ENCODE measurements around the gene TSNAXIP1.

TSNAXIP1 gene

GRCh38 chr16:67804853-67805542 is 1.7 kb upstream of the TSNAXIP1 start:
- TF ChIP-seq CTCF (IDR thresholded peaks at IDR 0.05): no peak

GRCh38 chr16:67805718-67806427 is 816 bp upstream of the TSNAXIP1 start:
- no peak for TF ChIP-seq CTCF (IDR thresholded peaks at IDR 0.05)

- no peak for TF ChIP-seq CTCF (IDR thresholded peaks at IDR 0.05)
Observed at GRCh38 chr16:67807148-67807682, 526 bp downstream of the TSNAXIP1 start.

- TF ChIP-seq CTCF (IDR thresholded peaks at IDR 0.05): no peak
Observed at GRCh38 chr16:67811899-67812298, 5.2 kb downstream of the TSNAXIP1 start.

- TF ChIP-seq CTCF (IDR thresholded peaks at IDR 0.05): no peak
Observed at GRCh38 chr16:67814567-67814966, 7.9 kb downstream of the TSNAXIP1 start.

GRCh38 chr16:67820608-67821259 is 14.0 kb downstream of the TSNAXIP1 start:
- no peak for TF ChIP-seq CTCF (IDR thresholded peaks at IDR 0.05)

- TF ChIP-seq CTCF (IDR thresholded peaks at IDR 0.05): no peak
Observed at GRCh38 chr16:67822511-67822910, 15.8 kb downstream of the TSNAXIP1 start.
